GM19351 (cell line): ENCODE results near the gene NDUFB10.
"Not testable (repeated sequence)": the region's sequence is repeated elsewhere in the genome, so short reads cannot be mapped to it uniquely, and the experiment has no call there.

Experiments used
- ATAC-seq: cut with Tn5 transposase; IDR thresholded peaks from one replicate; pipeline ENCODE4 v1.9.1; 2021; ENCODE audit warnings: mild to moderate bottlenecking, moderate library complexity; ENCODE audit not compliant: unreplicated experiment

Gene NDUFB10

DNA sequence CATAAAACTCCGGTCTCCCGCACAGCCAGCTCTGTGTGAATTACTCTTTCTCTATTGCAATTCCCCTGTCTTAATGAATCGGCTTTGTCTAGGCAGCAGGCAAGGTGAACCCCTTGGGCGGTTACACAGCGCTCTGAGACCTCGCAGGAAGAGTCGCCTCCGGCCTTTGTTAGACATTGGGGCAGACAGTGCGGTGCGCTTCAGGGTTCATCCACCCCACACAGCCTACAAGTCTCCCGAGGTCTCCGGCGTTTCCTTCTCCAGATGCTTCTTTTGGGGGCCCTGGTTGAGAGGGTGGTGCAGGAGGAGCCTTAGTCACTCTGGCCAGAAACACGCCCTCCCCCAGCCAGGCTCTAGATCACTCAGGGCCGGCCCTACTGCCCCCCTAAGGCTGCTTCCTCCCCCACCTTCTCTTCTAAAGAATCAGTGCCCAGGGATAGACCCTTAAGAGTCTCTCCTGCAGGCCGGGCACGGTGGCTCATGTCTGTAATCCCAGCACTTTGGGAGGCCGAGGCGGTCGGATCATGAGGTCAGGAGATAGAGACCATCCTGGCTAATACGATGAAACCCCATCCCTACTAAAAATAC is 14.6 kb upstream of the NDUFB10 start:
- ATAC-seq: no peak

DNA sequence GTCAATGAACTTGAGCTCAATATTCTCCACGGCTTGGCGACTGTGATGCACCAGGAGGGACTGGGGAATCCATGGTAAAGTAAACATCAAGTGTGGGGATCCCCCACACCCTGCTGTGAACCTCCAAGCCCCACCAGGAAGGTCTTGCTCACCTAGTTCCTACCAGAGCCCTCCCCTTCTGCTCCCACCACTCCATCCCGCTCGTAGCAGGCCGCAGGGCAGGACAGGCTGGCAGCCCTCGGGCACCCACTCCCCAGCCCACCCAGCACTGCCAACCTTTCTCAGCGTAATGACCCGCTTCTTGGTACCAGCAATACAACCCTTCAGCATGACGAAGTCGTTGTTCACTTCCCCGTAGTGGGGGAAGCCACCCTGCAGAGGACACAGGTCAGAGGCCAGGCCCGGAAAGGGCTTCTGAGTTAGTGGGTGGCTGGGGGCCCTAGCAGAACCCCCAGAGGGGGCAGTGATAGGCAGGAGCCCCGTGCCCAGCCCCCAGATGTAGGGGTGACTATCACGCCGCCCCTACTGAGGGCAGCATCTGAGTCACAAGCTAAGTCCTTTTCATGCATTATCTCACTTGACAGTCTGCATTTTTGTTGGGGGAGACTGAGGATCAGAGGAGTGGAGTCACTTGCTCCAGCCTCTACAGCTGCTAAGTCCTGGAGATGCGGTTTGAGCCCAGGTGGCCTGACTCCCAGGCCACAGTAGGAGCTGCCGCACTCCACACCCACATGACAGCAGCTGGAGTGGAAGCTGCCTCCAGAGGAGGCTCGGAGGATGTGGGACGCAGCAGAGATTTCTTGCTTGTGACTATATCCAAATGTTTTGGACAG is 13.6 kb upstream of the NDUFB10 start:
- no peak for ATAC-seq

DNA sequence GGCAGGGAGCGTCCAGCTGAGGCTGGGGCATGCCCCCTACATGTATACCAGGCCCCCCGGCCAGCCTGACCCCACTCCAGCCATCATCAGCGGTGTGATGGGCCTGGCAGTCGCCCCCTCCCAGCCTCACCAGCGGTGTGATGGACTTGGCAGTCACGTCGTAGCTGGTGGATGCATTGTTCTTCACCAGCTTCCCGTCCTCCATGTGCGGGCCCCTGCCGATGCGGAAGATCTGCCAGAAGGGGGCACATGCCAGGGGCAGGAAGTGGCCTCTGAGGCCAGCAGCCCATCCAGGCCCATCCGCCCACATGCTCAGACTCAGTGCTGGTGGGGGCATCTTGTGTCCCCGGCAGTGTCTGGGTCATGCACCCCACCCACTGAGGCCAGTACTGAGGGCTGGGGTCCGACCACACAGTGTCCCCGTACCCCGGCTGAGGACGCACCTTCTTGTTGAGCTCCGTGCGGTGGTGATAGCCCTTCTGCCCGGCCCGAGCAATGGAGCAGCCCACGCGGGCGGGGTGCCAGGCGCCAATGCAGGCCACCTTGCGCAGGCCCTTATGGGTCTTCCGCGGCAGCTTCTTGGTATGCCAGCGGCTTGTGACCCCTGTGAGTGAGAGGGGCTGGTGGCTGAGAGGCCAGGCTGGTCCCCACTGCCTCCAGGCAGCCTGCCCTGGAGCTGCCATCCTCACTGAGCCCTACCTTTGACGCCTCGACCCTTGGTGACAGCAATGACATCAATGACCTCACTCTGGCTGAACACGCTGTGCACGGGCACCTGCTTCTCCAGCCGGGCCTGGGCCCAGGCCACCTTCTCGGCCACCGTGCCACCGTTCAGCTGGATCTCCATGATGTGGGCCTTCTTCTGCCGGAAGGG is 12.6 kb upstream of the NDUFB10 start:
- no peak for ATAC-seq

DNA sequence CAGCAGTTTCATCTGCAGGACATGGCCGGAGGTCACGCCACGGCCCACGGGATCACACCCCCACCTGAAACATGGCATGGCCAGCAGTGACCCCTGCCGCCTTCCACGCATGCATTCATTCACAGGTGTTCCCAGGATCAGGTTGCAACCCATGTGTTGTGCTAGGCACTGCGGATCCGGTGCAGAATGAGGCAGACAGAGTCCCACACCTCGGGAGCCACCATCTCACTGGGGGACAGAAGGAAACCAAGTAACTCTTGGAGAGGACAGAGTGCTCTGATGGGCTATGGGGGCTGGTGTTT is 12.0 kb upstream of the NDUFB10 start:
- ATAC-seq: no peak

DNA sequence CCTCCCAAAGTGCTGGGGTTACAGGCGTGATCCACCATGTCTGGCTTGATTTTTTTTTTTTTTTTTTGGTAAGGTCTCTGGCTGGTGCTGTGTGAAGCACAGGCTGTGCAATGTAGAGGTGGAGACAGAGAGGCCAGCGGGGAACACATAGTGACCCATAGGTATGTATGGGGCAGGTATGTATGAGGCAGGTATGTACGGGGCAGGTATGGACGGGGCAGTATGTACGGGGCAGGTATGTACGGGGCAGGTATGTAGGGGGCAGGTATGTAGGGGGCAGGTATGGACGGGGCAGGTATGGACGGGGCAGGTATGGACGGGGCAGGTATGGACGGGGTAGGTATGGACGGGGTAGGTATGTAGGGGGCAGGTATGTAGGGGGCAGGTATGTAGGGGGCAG is 9.8 kb upstream of the NDUFB10 start:
- no peak for ATAC-seq

DNA sequence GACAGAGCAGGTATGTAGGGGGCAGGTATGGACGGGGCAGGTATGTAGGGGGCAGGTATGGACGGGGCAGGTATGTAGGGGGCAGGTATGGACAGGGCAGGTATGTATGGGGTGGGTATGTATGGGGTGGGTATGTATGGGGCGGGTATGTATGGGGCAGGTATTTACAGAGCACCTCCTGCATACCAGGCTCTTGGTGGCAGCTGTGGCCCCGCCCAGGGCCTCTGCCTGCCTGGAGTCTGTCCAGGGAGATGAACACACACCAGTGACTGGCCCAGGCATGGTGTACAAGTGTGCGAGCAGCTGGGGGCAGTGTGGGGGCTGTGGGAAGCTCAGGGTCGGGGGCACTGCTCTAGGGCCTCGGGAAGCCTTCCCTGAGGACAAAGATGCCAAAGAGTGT is 9.3 kb upstream of the NDUFB10 start:
- no peak for ATAC-seq

DNA sequence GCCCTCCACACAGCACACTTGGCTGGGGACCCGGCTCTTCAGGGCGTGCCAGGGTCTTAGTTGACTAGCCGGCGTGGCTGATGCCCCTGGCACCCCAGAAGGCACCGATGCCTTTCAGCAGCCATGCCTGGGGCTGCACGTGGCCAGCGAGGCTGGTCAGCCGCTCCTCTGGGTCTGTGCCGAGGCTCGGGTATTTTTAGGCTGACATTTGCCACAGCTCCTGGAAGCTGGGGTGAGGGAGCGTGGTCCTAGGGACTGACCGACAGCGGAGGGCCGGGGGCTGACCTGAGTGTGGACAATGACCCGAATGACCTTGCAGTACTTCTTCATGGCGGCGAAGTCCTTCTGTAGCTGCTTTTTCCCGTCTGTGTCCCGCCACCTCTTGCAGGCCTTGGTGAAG is 8.8 kb upstream of the NDUFB10 start:
- ATAC-seq: no peak

DNA sequence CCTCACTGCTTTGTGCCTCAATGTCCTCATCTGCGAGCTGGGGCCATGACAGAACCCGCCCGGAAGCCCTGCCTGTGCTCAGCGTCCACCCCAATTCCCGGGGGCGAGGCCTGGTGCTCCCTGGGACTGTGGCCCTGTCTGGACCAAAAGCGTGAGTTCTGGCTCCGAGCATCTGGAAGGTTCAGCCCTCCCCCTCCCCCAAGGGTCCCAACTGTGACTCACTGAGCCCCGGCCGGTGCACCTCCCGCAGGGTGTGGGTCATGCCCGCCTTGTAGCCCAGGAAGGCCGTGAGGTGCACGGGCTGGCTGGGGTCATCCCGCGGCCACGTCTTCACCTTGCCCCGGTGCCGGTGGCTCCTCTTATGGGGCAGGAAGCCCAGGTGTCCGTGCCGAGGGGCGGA is 5.6 kb upstream of the NDUFB10 start:
- ATAC-seq: no peak

DNA sequence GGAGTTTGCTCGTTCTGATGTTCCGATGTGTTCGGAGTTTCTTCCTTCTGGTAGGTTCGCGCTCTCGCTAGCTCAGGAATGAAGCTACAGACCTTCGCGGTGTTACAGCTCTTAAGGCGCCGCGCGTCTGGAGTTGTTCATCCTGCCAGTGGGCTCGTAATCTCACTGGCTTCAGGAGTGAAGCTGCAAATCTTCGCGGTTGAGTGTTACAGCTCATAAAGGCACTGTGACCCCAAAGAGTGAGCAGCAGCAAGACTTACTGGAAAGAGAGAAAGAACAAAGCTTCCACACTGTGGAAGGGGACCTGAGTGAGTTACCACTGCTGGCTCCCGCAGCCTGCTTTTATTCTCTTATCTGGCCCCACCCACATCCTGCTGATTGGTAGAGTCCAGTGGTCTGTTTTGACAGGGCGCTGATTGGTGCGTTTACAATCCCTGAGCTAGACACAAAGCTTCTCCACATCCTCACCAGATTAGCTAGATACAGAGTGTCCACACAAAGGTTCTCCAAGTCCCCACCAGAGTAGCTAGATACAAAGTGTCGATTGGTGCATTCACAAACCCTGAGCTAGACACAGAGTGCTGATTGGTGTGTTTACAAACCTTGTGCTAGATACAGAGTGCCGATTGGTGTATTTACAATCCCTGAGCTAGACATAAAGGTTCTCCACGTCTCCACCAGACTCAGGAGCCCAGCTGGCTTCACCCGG is 1.8 kb upstream of the NDUFB10 start:
- ATAC-seq: not testable (repeated sequence)

DNA sequence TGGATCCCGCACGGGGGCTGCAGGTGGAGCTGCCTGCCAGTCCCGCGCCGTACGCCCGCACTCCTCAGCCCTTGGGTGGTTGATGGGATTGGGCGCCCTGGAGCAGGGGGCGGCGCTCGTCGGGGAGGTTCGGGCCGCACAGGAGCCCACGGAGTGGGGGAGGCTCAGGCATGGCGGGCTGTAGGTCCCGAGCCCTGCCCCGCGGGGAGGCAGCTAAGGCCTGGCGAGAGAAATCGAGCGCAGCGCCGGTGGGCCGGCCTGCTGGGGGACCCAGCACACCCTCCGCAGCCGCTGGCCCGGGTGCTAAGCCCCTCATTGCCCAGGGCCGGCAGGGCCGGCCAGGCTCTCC is 1.2 kb upstream of the NDUFB10 start:
- ATAC-seq: not testable (repeated sequence)

DNA sequence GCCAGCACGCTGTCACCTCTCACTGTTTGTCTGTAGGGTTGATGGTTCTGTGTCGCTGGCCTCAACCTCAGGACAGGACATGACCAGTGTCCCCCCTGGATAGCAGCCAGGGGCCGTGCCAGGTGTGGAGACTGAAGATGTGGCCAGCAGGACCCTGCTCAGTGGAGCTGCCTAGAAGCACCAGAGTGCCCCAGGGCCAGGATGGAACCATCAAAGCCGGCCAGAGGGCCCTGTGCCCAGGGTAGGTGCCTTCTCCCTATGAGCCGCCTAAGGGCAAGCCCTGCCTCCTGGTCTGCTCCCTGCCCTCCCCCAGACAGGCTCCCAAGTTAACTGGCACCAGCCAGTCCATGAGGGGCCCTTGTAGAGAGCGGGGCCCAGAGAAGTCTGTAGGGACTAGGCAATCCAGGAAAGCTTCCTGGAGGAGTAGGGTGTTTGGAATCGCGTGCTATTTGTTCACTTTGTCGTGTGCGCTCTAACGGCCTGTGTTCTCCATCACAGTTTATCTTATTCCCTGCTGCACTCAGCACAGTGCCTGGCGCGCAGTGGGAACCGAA is 546 bp upstream of the NDUFB10 start:
- peak; percentile 3 for ATAC-seq

DNA sequence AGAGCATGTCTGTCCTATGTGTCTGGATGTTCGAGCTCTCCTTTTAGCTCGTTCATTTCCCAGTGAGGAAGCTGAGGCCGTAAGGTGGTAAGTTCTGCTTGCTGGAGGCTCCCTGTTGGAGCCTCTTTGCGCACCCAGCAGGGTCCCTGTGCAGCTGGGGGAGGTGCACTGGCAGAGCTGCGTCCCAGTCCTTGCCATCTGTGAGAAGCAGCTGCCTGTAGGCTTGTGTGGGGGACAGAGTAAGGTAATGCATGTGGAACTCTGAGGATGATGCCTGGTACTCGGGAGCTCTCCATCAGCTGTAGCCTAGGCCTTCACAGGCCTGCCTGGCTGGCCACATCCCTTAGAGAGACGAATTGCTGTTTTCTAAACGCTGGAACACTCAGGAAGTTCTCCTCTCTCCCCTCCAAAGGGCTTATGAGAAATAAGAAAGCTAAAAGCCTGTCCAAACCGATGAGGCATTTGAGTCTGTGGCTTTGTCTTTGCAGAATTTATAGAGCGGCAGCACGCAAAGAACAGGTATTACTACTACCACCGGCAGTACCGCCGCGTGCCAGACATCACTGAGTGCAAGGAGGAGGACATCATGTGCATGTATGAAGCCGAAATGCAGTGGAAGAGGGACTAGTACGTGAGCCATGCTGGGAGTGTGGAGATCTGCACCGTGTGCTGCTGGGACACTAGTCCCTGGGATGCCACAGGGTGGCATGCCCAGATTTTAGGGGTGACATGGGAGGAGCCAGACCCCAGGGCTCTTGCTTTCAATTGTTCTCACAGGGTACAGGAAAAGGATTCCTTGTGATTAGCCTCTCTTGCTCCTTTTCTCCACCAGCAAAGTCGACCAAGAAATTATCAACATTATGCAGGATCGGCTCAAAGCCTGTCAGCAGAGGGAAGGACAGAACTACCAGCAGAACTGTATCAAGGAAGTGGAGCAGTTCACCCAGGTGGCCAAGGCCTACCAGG is 1.6 kb downstream of the NDUFB10 start:
- ATAC-seq: no peak

DNA sequence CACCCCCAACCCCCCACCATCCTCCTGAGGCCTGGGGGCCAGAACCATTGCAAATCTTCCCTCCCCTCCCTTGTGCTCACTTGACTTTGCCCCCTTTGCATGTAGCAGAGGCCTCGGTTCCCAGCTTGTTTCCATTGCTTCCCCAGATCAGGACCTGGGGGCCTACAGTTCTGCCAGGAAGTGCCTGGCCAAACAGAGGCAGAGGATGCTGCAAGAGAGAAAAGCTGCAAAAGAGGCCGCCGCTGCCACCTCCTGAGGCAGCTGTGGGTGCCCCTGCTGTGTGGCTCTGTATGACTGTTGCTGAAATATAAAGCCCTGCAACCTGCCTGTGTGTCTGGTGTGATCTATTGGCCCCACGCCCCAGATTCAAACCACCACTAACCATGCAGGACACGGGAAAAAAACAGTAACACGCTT is 2.3 kb downstream of the NDUFB10 start:
- ATAC-seq: no peak

DNA sequence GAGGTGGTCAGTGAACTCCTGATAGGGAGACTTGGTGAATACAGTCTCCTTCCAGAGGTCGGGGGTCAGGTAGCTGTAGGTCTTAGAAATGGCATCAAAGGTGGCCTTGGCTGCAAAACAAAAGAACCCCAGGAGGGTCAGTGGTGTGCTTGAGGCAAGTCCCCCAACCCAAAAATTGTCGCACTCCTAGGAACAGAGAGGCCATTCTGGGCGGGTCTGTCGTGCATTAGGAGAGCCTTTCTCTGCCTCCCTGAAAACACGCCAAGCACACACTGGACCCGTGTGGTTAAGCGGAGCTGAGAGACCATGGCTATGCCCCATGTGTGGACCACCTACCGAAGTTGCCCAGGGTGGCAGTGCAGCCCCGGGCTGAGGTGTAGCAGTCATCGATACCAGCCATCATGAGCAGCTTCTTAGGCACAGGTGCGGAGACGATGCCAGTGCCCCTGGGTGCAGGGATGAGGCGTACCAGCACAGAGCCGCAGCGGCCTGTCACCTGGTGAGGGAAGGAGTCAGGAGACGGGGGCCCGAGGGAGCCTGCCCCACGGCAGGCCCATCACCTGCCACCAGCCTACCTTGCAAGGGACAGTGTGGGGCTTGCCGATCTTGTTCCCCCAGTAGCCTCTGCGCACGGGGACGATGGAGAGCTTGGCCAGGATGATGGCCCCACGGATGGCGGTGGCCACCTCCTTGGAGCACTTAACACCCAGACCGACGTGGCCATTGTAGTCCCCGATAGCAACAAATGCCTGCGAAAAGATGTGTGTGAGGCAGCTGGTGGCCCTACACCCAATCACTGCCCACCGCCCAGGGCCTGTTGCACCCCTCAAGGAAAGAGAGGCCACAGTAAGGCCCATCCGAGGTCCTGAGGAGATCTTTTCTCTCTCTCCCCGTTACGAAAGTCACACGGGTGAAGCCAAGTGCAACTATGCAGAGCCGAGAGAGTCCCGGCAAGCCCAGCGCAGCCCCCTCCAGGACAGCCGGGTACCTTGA is 3.1 kb downstream of the NDUFB10 start:
- not testable (repeated sequence) for ATAC-seq

DNA sequence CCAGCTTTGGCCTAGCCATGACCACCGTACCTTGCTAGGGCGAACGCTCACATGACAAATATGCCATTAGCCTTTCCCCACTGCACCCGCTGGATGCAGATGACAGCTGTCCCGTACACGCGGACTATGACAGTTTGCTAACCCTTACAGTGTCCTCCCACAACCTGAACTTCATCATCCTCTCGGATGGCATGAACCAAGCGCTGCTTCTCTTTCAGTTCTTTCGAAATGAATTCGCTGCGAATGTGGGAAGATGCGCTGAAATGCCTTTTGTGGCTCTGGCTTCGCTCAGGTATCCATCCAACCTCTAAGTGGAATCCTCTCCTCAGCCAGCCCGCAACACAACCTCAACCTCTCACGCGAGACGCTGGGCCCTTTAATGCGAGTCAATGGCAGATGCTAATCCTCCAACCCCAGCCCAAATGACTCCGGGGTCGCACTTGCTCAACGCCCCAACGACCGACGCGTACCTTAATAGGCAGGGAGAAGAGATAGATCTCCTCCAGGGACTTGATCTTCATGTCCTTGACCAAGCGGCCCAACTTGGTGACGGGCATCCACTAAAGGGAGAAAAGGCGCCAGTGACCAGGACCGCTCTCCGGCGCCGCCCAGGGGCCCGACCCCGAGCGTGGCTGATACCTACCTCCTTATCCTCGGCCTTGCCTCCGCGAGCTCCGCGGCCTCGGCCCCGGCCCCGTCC is 4.6 kb downstream of the NDUFB10 start:
- ATAC-seq: no peak

DNA sequence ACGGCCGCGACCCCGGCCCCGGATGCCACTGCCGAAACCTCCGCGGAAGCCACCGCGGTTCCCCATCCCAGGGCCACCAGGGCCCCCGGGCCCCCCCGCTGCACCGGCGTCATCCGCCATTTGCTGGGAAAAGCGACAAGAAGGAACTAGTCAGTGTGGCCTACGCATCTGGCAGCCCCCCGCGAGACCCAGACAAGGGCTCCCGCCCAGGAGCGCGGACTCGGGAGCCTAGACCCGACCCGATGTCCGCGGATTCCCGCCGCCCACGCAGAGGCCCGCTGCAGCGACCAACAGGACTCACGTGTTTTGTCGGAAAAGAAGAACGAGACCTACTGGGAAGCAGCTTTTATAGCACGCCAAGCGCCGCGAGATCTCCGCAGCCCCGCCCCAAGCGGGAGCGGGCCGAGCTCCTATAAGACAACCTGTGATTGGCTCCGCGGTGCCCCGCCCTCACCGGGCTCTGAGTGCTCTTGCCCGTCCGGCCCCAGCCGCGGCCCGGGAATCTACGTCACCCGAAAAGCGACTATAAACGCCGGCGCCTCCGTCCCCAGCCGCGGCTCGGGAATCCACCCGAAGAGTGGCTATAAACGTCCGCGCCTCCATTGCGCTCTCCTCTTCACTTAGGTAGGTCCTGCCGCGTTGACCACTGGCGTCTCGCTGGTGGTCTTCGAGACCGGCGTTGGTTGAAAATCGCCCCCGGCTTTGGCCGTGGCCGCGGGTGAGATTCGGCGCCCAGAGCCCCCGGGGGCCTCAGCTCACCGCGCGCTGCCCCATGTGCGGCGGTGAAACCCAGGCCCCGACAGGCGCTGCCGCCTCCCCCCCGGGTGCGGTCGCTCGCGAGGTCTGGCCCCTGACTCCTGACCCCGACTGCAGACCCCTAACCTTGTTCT is 5.4 kb downstream of the NDUFB10 start, which contains the start of gene RPS2:
Gene RPS2 (minus strand): TSS at position 321 of the 890 bp plus-strand sequence. CDS start 201 bp downstream, at position 120.
- peak; percentile 81 for ATAC-seq
